ENCODE data around the gene RNF130.

- TF ChIP-seq POLR2AphosphoS5 (IDR thresholded peaks at IDR 0.05; ENCODE audit: insufficient read depth in 1 of 2, low read depth in 1 of 2) (no peak), CTCF (IDR thresholded peaks at IDR 0.05) (no peak)
Measured at GRCh38 chr5:180050121-180050940, 21.2 kb downstream of the RNF130 start.

All from vagina (tissue), 2 donors.